Neural cell (in vitro differentiated cells): ENCODE data around the gene ZNF281. TPM values are rescaled to one million over a fixed set of nuclear protein-coding genes. Genes with fewer than 3 reads are reported as not detected.

ENCODE experiments used
- H2AFZ ChIP-seq: fragments of 200-600, 300-800 bp; sonication (generic), shearing (Covaris generic); 2 replicates; pipeline ENCODE4 v1.6.0; 2014; ENCODE audit warnings: low read depth, mild to moderate bottlenecking, antibody characterized with exemption, low read length, moderate library complexity
- H3F3A ChIP-seq: fragments of 200-600 bp; shearing (Covaris generic); 2 replicates; pipeline ENCODE4 v1.6.1; 2016; ENCODE audit warnings: mild to moderate bottlenecking, moderate library complexity, mixed read lengths, antibody characterized with exemption, low read length; ENCODE audit not compliant: insufficient read depth, poor library complexity, severe bottlenecking
- H3K27ac ChIP-seq: fragments of 200-600, 300-800 bp; sonication (generic), shearing (Covaris generic); 2 replicates; pipeline ENCODE4 v1.5.1; 2014; ENCODE audit warnings: mild to moderate bottlenecking, low read length, moderate library complexity
- H3K27me3 ChIP-seq: fragments of 300-800, 200-600 bp; sonication (generic), shearing (Covaris generic); 2 replicates; pipeline ENCODE4 v1.6.0; 2014; ENCODE audit warnings: mild to moderate bottlenecking, low read depth, low read length, moderate library complexity; ENCODE audit not compliant: insufficient read depth
- H3K36me3 ChIP-seq: fragments of 300-800, 200-600 bp; sonication (generic), shearing (Covaris generic); 2 replicates; pipeline ENCODE4 v1.5.1; 2014; ENCODE audit warnings: mild to moderate bottlenecking, antibody characterized with exemption, low read length, moderate library complexity; ENCODE audit not compliant: insufficient read depth
- H3K4me2 ChIP-seq: fragments of 300-800, 200-600 bp; sonication (generic), shearing (Covaris generic); 2 replicates; pipeline ENCODE4 v1.6.0; 2014; ENCODE audit warnings: mild to moderate bottlenecking, low read length
- H3K4me3 ChIP-seq: fragments of 300-800, 200-600 bp; sonication (generic), shearing (Covaris generic); 2 replicates; pipeline ENCODE4 v1.5.1; 2014; ENCODE audit warnings: mild to moderate bottlenecking, low read length, moderate library complexity
- H3K79me2 ChIP-seq: fragments of 200-600 bp; shearing (Covaris generic); replicated peaks from 2 replicates; pipeline ENCODE4 v1.6.0; 2014; ENCODE audit warnings: mild to moderate bottlenecking, low read length, moderate library complexity; ENCODE audit not compliant: insufficient read depth
- H3K9ac ChIP-seq: fragments of 300-800, 200-600 bp; sonication (generic), shearing (Covaris generic); 2 replicates; pipeline ENCODE4 v1.6.1; 2016; ENCODE audit warnings: mild to moderate bottlenecking, low read length, mixed read lengths
- H3K9me2 ChIP-seq: fragments of 200-600 bp; shearing (Covaris generic); 2 replicates; pipeline ENCODE4 v1.6.1; 2016; ENCODE audit warnings: mild to moderate bottlenecking, low read length, mixed read lengths; ENCODE audit not compliant: insufficient read depth
- H3K9me3 ChIP-seq: fragments of 200-600, 300-800 bp; sonication (generic), shearing (Covaris generic); 2 replicates; pipeline ENCODE4 v1.6.1; 2016; ENCODE audit warnings: mild to moderate bottlenecking, mixed run types, low read length, moderate library complexity, mixed read lengths
- H4K20me1 ChIP-seq: fragments of 200-600 bp; shearing (Covaris generic); 2 replicates; pipeline ENCODE4 v1.6.1; 2016; ENCODE audit warnings: mild to moderate bottlenecking, mixed run types; ENCODE audit not compliant: insufficient read depth
- CTCF ChIP-seq: fragments of 450-650 bp; IDR thresholded peaks from 2 replicates; pipeline ENCODE4 v1.5.1; 2014; ENCODE audit warnings: antibody characterized with exemption, mild to moderate bottlenecking, moderate library complexity; ENCODE audit not compliant: poor library complexity, severe bottlenecking
- EP300 ChIP-seq: fragments of 450-650 bp; conservative IDR thresholded peaks from 2 replicates; pipeline ENCODE4 v1.6.1; 2014; ENCODE audit warnings: antibody characterized with exemption, mild to moderate bottlenecking, moderate library complexity; ENCODE audit not compliant: poor library complexity, severe bottlenecking
- EZH2 ChIP-seq: fragments of 200-600, 300-800 bp; shearing (Covaris generic), sonication (generic); IDR thresholded peaks from 2 replicates; pipeline ENCODE4 v1.6.1; 2014; ENCODE audit warnings: antibody characterized with exemption, low read length, borderline replicate concordance, mild to moderate bottlenecking; ENCODE audit not compliant: insufficient read depth, poor library complexity, severe bottlenecking
- MXI1 ChIP-seq: fragments of 450-650 bp; conservative IDR thresholded peaks from 2 replicates; pipeline ENCODE4 v1.6.1; 2014; ENCODE audit warnings: antibody characterized with exemption, mild to moderate bottlenecking; ENCODE audit not compliant: poor library complexity, severe bottlenecking
- POLR2AphosphoS5 ChIP-seq: IDR thresholded peaks from 2 replicates; pipeline ENCODE4 v1.6.1; 2012
- RAD21 ChIP-seq: fragments of 450-650 bp; conservative IDR thresholded peaks from 2 replicates; pipeline ENCODE4 v1.6.1; 2014; ENCODE audit warnings: antibody characterized with exemption, mild to moderate bottlenecking, moderate library complexity
- REST ChIP-seq: IDR thresholded peaks from 2 replicates; pipeline ENCODE4 v1.6.1; 2012; ENCODE audit warnings: borderline replicate concordance
- SMC3 ChIP-seq: fragments of 450-650 bp; conservative IDR thresholded peaks from 2 replicates; pipeline ENCODE4 v1.6.1; 2014; ENCODE audit warnings: antibody characterized with exemption, mild to moderate bottlenecking, moderate library complexity; ENCODE audit not compliant: poor library complexity
- TAF1 ChIP-seq: IDR thresholded peaks from 2 replicates; pipeline ENCODE4 v1.6.1; 2012; ENCODE audit warnings: low read depth
- polyA plus RNA-seq: library from polyadenylated mRNA; depleted of rRNA; stranded (reverse); fragments of >200 nt; gene quantifications from 2 replicates; pipeline ENCODE4 v1.2.3, GENCODE V29; 2014

Gene ZNF281
- polyA plus RNA-seq, 1 donor from 2014 or later = 23.9 TPM

- H3K4me2 ChIP-seq = no peak overlapping the region
- no peaks in the 10 kb centered on the region for H3K9me3 ChIP-seq
- no peaks in the 10 kb centered on the region for H3K9me2 ChIP-seq
- H3K36me3 ChIP-seq = no peaks in the 10 kb centered on the region
- H2AFZ ChIP-seq = no peak overlapping the region
- no peaks in the 10 kb centered on the region for H4K20me1 ChIP-seq
- no peaks in the 10 kb centered on the region for H3K27me3 ChIP-seq
- H3K79me2 ChIP-seq = no peaks in the 10 kb centered on the region
- no peak overlapping the region for H3K27ac ChIP-seq
- no peak overlapping the region for H3K4me3 ChIP-seq
- no peak for TF ChIP-seq POLR2AphosphoS5
- no peaks in the 10 kb centered on the region for H3F3A ChIP-seq
- H3K9ac ChIP-seq = no peak overlapping the region
Observed at GRCh38 chr1:200453553-200453905, 43.7 kb upstream of the ZNF281 start.

- H3K4me2 ChIP-seq = no peak overlapping the region
- H2AFZ ChIP-seq = no peak overlapping the region
- no peaks in the 10 kb centered on the region for H3K79me2 ChIP-seq
- H3K27me3 ChIP-seq = no peaks in the 10 kb centered on the region
- no peaks in the 10 kb centered on the region for H3K36me3 ChIP-seq
- no peaks in the 10 kb centered on the region for H3K9me2 ChIP-seq
- H3K9ac ChIP-seq = no peak overlapping the region
- no peaks in the 10 kb centered on the region for H3K9me3 ChIP-seq
- H3K4me3 ChIP-seq = no peak overlapping the region
- no peak overlapping the region for H3K27ac ChIP-seq
- H3F3A ChIP-seq = no peaks in the 10 kb centered on the region
- no peaks in the 10 kb centered on the region for H4K20me1 ChIP-seq
- no peak for TF ChIP-seq TAF1
- no peak for TF ChIP-seq EP300
- no peak for TF ChIP-seq EZH2
- TF ChIP-seq POLR2AphosphoS5 = no peak
- TF ChIP-seq RAD21 = no peak
- TF ChIP-seq MXI1 = no peak
- no peak for TF ChIP-seq SMC3
- TF ChIP-seq REST = no peak
- no peak for TF ChIP-seq CTCF
Observed at GRCh38 chr1:200452850-200453552, 43.2 kb upstream of the ZNF281 start.
